ENCODE results near the gene PFN3.
A peak's percentile ranks its signal among the peaks of the same experiment; 100 is the strongest.
"Not testable (repeated sequence)": the region's sequence is repeated elsewhere in the genome, so short reads cannot be mapped to it uniquely, and the experiment has no call there.

Gene PFN3

DNA sequence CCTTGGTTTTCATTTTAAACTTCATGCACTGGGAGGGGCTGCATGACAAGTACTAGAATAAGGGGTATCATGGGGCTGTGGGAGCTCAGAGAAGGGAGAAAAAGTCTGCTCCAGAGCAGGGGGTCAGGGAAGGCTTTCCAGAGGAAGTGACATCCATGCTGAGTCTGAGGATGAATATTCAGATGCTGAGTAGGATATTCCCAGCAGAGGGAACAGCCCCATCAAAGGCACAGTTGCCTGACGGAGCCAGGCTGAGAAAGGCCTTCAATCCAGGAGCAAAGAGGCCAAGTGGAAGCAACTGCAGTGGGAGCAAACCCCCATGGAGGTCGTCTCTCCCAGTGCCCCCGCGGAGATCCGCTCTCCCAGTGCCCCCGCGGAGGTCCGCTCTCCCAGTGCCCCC lies 4.4 kb downstream of the PFN3 start:
- no peak for DNase-seq (ENCODE audit: low read depth in 2 of 2)

DNA sequence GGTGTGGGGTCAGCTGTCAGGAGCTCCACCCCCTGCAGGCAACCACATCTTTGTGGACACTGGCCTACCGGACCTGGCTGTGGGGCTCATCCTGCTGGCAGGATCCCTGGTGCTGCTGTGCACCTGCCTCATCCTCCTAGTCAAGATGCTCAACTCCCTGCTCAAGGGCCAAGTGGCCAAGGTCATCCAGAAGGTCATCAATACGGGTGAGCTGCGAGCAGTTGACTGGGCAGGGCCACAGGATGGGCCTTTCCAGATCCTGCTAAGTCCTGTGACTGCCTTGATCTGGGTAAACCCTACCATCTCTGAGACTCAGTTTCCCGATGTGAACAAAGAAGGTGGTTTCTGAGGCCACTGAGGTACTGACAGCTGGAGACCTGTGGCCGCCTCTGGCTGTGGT lies 6.5 kb downstream of the PFN3 start:
- no peak for DNase-seq (ENCODE audit: low read depth in 2 of 2)

DNA sequence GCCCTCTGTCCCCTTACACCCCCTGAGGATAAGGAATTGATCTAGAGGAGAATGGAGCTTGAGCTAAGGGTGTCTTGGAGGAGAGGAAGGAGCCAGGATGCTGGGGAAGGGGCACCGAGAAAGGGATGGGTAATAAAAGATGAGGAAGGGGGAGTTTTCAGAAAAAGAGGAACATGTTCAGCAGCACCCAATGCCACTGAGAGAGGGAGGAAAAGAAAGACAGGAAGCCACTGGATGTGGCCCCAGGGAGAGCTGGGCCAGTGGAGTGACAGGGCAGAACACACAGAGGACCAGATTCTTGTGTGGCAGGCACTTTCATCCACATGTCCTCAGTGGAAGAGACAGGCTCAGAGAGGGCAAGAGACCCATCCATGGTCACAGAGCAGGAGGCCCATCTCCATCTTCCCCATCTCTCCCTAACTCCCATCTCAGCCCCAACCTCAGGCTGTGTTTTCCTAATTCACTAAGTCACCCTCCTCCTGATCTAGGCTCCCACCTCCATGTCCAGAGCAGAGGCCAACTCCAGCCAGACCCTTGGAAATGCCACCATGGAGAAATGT lies 7.2 kb downstream of the PFN3 start:
- DNase-seq (ENCODE audit: low read depth in 2 of 2): no peak

DNA sequence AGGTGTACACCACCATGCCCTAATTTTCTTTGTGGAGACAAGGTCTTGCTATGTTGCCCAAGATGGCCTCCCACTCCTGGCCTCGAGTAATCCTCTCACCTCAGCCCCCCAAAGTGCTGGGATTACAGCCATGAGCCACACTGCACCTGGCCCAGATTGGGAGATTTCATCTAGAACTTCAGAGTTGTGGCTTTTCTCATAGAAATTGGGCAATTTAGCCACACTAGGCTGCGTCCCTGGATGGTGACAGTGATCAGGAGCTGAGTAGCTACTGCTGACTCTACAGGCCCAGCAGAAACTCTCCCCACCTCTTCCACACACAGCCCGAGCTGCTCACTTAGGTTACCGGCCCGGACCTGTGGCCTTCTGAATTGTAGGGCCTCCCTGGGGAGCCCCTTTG lies 7.7 kb downstream of the PFN3 start:
- no peak for DNase-seq (ENCODE audit: low read depth in 2 of 2)

DNA sequence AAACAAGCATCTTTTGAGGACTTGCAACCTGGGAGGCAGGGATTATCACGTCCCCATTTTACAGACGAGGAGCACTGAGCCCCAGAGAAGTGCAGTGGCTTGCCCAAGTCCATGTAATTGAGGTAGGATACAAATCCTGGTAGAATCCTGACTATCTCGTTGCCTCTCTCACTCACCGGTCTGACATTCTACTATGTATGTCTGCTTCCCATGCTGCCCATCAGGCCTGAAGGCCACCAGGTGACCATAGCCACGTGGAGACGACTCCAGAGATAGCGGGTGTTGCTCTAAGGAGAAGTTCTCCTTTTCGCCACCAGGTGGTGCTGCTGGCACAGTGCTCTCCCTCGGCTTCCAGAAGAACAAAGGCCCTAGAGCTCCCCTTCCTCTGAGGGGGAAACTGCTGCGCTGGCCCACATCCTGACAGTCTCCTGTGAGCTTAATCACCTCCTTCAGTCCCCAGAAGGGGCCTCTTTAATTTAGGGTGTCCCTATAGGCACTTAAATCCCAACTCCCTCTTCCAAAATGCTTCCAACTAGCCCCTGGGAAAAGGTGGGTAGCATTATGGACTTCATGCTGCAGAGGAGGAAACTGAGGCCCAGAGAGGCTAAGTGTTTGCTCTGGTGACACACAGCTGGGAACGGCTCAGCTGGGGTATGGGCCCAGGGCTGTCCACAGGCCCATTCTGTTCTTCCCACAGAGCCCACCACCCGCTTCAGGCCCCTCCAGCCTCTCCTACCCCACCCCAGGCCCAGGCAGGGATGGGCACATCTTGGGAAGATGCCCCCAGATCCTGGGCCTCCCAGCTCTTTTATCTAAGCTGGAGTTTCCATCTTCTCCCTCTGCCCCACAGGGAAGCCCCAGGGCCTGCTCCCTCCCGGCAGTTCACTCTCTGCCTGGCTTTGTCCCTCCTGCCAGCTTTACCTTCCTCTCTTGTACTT lies 9.8 kb downstream of the PFN3 start:
- peak; percentile 70 to 72 for DNase-seq (ENCODE audit: low read depth in 2 of 2)

DNA sequence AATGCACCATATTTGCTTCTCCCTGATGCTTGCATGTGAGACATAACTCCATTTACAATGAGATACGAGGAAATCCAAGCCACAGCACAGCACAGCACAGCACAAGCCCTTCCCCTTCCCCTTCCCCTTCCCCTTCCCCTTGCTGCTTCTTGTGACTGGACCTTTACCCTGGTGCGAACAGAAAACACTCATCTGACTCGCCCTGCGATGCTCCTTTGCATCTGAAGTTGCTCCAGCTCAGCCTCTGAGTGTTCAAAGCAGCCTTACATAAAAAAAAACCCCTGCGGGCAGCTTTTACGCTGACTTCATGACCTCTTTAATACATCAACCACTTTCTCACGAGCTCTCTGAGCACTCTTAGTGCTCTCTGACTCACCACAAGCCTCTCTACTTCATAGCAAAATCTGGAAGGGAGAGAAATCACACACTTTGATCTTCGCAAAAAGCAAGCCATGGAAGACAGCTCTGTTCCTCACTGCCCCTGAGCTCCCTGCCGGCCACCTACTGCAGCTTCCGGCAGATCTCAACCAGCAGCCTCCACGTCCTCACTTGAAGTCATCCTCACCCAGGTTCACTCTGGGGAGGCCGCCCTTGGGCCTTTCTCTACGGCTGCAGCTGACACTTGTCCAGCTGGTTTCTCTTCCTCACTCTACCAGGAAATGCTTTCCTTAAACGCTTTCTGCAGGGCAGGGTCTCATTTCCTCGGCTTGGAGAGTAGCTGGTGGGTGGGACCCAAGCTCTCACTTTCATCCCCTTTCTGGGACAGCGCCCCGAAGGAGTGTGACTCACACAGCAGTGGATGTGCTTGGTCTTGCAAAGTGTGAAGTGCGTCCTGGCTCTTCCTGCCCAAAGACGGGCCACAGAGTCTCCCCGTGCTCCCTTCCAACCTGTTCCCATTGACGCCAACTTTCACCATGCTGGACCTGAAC lies 11.0 kb downstream of the PFN3 start:
- DNase-seq (ENCODE audit: low read depth in 2 of 2): peak in 1 of 2 experiments; percentile 33

DNA sequence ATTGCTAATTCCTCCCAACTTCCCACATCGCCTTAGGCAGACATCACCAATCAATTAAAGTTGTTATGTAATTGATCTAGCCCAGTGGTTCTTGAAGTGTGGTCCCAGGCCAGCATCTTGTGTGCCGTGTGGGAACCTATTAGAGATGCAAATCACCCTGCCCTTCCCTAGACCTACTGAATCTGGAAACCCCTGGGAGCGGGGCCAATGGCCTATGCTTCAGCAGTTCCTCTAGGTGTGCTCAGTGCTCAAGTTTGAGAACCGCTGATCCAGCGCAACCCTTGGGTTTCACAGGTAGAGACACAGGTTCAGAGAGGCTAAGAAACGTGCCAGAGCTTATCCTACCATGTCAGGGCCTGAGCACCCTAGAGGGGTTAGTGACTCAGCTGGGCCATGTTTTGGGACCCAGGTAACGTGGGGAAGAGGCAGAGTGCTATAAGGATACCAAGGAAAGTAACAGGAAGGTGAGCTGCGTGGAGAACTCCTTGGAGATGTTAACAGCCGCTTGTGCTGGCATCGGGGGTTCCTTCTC lies 11.9 kb downstream of the PFN3 start:
- no peak for DNase-seq (ENCODE audit: low read depth in 2 of 2)

DNA sequence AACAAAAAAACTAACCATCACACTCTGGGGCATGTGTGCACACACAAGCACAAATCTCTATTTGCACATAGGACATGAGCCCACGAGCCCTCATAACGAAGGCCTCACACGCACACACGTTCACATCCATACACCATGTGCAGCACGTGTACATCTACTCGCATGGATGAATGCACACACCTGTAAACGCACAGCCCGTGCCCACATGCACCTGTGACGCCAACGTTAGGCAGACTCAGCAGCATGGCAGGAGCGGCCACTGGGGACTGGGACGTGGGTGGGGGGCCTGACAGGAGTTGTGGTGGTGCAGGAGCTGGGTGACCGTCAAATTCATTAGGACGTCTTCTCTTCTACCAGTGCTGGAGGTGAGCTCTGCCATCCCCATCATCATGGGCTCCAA lies 13.1 kb downstream of the PFN3 start:
- no peak for DNase-seq (ENCODE audit: low read depth in 2 of 2)

DNA sequence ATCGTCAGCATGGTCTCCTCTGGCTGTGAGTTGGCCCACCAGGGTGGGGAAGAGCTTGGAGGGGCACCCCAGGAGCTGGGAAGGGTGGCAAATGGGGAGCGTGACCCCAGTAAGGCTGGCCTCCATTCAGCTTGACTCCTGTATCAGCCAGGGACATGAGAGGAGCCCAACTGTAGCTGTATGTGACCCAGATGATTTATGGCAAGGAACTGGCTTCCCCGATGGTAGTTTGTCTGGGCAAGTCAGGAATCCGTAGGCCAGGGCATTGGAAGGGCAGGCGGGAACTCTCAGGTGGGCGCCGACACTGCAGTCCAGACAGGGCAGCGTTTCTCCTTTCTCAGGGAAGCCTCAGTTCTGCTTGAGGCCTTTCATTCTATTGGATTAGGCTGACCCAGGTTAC lies 13.9 kb downstream of the PFN3 start:
- no peak for DNase-seq (ENCODE audit: low read depth in 2 of 2)

DNA sequence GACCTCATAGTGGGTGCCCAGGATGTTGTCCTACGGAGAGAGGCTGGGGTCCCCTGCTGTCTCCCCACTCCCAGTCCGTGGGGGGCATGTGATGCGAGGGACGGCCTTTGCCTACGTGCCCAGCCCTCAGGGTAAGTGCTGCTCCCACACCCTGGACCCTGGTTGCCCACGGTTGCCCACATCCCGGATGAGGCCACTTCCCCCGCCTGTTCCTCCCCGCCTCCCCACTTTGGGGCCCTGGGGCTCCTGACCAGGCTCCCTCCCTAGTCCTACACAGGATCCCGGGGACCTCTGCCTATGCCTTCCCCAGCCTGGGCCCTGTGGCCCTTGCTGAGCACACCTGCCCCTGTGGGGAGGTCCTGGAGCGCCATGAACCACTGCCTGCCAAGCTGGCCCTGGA lies 14.7 kb downstream of the PFN3 start:
- no peak for DNase-seq (ENCODE audit: low read depth in 2 of 2)

DNA sequence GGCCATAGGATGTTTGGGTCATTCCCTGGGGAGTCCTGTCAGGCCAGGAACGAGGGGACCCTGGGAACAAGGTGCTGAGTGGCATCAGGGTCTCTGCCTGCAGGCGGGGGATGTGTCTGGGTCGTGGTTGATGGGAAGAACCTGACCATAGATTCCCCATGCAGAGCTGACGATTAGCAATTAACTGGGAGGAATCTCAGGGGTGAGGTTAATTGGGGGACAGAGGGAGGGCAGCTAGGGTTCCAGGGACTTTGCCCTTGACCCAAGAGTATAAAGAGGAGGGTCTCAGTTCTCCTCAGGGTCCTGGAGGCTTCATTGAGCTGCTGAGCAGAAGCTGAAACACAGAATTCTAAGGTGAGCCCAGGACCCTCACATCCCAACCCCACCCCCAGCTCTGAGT lies 16.3 kb downstream of the PFN3 start, which contains the start of gene SLC34A1:
TSS of gene SLC34A1 (plus strand) at position 301 of the 400 bp plus-strand sequence. CDS start 1,308 bp downstream, outside the sequence.
- DNase-seq (ENCODE audit: low read depth in 2 of 2): no peak

DNA sequence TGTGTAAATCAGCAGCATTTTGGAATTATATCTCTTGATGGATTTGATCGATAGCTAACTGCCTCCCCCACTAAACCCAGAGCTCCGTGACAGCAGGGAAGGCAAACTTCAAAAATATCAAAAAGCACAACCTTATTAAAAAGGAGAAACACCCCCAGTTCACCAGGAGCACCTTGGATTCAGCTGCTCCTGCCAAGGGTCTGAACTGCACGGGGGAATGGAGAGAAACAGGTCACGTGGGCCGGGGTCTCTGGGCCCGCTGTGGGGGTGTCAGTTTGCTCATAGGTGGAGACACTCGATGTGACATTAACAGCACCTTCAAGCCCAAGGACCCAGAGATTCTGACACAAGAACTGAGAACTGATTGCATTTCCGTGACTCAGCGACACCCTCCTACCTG lies 17.3 kb downstream of the PFN3 start:
- no peak for DNase-seq (ENCODE audit: low read depth in 2 of 2)

DNA sequence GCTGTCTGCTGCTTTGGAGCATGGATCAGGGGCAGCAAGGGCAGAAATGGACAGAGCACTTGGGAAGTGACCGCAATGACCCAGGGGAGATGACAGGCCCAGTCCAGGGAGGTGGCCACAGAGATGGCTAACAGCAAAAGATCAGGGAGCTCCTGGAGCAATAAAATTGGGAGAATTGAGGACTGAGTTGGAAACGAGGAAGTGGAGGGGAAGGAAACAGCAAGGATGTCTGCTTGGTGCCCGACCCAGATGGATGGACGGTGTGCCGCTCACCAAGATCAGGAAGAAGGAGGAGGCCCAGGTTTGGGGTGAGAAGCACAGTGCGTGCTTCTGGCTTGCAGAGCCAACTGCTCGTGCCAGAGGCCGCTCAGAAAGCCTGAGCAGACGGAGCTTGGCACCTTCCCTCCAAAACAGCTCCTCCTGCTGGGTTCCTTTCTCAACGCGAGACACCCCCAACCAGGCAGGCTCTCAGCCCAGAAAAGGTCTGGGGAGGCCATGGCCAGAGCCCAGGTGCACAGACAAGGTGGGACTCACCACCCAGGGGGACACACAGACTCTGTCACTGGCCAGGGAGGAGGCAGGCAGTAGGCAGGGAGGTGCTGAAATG lies 17.9 kb downstream of the PFN3 start:
- no peak for DNase-seq (ENCODE audit: low read depth in 2 of 2)

DNA sequence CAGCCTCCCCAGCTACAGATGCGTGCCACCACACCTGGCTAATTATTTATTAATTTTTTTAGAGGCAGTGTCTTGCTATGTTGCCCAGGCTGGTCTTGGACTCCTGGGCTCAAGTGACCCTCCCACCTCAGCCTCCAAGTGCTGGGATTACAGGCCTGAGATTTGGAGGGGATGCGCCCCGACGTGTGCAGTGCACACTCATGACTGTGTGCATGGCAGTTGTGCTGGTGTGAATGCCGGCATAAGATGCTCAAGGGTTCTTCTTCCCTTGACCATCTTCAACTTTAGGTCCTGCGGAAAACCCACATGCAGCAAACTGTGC lies 19.7 kb downstream of the PFN3 start:
- no peak for DNase-seq (ENCODE audit: low read depth in 2 of 2)

DNA sequence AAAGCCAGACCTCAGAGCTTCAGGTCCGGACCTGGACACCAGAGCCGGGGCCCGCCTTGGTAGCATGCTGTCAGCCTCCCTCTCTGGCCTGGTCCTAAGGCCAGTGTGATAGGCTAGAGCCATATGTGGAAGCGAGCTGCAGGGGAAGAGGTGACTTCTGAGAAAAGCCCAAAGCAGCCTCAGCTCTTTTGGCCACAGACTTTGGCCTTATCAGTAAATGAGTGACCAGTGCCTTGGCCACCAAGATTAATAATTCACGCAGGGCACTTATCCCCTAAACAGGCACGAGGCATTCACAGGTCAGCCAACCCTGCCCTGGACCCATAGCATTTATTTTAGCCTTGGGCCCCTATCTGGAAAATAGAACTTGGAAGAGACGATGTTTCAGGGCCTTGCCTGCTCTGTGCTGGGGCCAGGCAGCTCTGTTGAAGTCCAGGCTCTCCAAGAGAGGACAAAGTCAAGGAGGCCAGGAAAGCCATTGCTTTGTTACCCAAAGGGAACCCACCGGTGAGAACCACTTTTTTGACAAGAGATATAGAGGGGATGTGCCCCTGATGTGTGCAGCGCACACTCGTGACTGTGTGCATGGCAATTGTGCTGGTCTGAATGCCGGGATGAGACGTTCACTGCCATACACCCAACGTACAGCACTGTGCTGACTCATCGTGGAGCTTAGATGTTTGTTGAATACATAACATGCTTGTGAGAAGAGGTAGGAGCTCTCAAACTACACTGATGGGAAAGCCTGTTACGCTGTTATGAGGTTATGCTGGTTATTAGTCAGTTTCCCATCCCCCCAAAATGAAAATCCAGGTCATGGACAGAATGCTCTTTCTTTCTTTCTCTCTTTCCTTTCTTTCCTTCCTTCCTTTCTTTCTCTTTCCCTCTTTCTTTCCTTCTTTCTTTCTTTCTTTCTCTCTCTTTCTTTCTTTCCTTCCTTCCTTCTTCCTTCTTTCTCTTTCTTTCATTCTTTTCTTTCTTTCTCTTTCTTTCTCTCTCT lies 21.3 kb downstream of the PFN3 start:
- DNase-seq (ENCODE audit: low read depth in 2 of 2): peak; percentile 58 to 60

DNA sequence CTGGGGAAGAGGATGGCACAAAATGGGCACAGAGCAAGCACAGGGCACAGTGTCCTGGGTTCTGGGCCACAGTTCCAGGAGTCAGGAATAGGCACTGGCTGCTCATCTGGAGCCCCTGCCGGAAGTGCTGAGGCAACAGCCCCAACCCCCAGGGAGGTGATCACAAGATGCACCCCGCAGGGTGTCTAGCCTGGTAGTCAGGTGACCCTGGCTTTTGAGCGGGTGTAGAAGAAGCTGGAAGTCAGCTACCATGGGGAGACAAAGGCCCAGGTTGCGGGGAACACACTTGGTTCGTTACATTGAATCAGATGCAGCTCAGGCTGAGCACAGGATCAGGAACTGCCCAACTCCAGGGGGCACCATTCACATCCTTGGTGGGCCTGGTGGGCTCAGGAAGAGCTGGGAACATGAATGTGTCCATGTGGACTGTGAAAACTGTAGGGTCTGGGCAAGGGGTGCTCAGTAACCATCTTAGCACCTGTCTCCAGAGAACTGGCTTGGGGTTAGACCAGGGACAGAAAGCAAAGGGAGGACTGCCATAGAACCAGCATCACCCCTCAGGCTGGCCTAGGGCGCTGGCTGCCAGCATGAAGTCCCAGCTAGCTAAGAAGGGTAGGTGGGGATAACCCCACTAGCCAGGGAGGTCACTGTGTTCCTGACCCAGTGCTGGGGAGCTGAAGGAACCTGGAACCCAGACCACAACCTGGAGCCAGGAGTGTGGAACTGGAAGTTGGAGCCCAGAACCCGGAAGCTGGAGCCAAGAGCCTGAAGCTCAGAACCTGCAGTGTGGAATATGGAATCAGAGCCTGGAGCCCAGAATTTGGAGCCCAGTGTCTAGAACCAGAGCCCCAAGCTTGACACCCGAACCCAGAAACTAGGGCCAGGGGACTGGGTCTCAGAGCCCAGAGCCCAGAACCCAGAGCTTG lies 22.3 kb downstream of the PFN3 start:
- DNase-seq (ENCODE audit: low read depth in 2 of 2): no peak

DNA sequence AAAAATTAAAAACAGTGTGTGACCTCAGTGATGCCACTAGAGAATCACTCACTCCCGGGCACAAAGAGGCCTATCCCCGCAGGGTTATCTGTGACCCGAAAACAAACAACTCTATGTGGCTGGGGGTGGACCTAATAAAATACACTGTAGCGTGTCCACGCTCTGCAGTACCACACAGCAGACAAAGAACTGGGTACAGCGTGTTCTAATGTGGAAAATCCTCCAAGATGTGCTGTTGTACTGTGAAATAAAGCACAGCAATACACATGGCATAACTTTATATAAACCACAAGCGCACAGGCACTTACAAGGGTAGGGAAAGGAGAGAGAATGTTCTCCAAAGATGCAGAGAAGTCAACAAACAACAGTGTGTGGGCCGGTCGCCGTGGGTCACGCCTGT lies 24.4 kb downstream of the PFN3 start:
- DNase-seq (ENCODE audit: low read depth in 2 of 2): no peak

DNA sequence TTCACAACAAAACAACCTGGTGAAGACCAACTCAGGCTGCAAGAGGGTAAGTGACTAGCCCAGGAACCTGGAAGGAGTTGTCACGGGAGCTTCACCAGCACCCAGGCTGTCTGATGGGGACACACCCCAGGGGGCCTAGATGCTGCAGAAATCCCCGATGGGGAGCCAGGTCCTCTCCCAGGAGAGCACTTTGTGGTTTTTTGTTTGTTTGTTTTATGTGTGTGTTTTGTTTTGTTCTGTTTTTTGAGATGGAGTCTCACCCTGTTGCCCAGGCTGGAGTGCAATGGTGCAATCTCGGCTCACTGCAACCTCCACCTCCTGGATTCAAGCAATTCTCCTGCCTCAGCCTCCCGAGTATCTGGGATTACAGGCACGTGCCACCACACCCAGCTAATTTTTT lies 24.9 kb downstream of the PFN3 start:
- not testable (repeated sequence) for DNase-seq (ENCODE audit: low read depth in 2 of 2)

DNA sequence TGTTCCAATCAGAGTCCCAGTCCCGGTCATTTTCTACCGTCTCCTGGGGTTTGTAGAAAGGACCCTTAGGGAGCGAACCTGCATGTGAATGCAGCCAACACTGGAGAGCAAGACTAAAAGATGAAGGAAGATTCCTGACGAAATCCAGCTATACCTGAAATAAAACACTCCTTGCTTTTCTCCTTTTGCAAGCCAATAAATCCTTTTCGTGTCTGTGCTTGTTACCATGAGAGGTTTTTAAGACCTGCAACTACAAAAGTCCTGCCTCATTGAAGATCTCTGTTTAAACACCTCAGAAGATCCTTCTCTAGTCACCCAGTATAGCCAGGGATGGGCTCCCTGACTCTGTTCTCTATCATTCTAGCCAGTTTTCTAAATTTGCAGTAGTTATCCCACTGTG lies 26.2 kb downstream of the PFN3 start:
- DNase-seq (ENCODE audit: low read depth in 2 of 2): no peak
